Stimulated activated CD8-positive, alpha-beta memory T cell treated with anti-CD3 and anti-CD28 coated beads, Interleukin-7, amount 100 ng/mL, for 4 hours (primary cell): ENCODE data around the gene UGT1A6.

Source experiments
- DNase-seq, 2 donors: peaks; one replicate each; pipeline ENCODE4 v3.0.0-alpha.2; 2020; ENCODE audit warnings: low read depth in 2 of 2

Gene UGT1A6

DNA sequence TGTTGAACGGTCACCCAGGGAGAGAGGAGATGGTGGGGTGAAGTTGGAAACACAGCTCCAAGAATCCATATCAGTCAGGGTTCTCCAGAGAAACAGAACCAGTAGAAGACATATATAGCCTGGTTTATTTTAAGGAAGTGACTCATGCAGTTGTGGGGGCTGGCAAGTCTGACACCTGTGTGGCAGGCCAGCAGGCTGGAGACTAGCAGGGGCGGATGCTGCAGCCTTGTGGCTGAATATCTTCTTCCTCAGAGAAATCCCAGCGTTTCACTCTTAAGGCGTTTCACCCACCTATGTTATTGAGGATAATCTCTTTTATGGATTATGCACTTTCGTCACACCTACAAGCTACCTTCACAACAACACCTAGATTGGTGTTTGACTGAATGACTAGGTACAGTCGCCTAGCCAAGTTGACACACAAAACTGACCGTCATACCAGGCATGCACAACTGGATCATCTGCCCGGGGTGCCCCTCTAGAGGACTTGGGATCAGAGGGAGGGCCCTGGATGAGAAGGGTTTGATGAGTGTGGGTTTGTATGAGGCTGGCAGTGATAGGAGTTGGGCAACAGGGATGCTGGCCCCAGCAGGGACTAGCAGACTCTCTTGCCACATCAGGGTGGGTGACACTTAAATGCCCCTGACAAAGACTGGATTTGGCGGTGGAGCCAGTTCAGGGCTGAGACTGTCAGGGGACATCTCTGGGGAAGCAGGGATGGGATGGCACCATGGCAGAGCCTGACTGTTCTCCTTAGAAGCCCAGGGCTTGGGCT is 108.9 kb downstream of the UGT1A6 start:
- peak in 1 of 2 donors; percentile 12 for DNase-seq

DNA sequence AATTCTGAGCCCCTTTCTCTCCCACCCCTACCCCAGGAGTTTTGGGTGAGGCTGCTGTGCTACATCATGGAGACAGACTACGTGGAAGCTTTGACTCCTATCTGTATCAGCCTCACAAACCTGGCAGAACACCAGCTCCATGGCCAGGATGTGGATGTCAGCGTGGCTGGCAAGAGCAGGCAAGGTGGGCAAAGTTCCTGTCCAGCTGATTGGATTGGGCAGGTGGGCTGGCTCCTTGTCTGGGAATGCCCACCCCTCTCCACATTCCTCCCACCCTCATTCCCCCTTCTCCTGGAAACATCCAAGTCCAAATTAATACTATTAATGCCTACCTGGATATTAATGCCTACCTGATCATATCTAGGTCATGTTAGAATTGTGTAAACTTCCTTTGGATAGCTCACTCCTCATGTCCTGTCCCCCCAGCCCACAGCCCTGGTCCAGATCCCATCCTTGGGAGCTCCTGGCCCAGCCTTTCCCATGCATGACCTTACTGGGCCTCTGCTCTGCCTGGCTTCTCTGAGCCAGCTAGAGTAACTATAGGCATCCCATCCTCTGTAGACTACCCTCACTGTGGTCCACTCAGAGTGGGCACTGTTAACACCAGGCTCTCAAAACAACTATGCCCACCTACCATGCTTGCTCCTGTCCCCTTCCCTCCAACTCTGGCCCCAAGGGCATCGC is 109.6 kb downstream of the UGT1A6 start:
- DNase-seq: no peak

DNA sequence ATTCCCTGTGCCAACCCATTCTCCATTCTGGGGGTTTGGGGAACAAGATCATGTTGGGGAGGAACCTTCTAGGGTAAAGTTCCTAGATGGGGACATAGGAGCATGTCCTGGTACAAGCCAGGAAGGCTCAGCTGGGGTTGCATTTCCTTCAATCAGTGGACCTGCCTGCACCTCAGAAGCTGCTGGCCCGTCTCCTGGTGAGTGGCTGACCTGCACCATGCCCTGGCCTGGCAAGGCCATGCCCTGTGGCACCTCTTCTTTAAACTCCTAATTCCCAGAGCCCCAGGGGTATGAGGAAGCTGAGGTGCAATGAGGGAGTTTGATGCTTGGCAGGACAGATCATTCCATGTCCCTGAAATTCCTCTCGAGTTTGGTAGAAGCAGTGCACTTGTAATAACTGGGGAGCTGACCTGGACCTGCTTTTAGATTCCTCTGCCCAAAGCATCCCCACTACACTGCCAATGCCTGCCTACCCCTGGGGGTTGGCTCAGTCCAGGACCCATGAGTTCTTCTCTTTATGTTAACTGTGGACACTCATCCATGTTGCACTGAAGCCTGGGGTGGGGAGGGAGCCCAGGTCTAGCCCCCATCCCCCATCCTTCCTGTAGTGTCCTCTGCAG is 110.7 kb downstream of the UGT1A6 start:
- DNase-seq: no peak

DNA sequence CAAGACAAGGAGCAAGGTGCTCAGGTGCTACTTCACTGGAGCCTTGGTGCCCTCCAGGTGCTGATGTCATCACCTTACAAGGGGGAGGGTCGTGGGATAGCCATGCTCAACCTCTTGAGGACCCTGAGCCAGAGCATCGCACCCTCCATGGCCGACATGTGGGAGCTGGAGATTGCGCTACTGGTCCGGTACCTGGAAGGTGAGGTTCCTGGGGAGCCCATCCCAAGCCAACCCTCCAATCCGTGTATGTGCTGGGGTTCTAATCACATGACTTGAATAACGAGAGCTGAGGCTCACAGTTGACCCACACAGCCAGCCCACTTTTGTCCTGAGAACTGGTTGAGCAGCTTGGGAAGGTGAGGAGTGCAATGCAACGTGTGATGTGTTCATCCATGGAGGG is 111.3 kb downstream of the UGT1A6 start:
- no peak for DNase-seq

DNA sequence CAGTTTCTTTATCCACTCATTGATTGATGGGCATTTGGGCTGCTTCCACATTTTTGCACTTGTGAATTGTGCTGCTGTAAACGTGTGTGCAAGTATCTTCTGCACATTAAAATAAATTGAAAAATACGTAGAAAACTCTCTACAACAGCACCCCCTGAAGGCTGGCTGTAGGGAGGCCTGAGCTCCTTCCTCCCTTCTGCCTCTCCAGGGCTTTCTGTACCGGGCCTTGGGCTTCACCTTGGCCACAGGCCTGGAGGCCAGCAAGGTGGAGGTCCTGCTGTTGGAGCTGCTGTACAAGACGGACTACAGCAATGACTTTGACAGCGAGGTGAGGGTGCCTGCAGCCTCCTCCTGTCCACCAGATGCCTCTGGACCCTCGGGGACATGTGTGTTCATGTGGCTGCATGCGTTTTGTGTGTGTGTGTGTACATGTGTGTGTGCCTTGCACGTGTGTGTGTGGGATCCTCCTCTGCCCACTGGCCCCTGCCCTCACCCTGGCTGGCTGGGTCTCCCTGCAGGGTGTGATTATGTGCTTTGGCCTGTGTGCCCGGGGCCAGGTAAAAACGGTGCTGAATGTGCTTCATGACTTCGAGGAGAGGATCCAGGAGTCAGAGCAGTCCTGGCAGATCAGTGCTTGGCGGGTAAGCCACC is 114.7 kb downstream of the UGT1A6 start:
- no peak for DNase-seq

DNA sequence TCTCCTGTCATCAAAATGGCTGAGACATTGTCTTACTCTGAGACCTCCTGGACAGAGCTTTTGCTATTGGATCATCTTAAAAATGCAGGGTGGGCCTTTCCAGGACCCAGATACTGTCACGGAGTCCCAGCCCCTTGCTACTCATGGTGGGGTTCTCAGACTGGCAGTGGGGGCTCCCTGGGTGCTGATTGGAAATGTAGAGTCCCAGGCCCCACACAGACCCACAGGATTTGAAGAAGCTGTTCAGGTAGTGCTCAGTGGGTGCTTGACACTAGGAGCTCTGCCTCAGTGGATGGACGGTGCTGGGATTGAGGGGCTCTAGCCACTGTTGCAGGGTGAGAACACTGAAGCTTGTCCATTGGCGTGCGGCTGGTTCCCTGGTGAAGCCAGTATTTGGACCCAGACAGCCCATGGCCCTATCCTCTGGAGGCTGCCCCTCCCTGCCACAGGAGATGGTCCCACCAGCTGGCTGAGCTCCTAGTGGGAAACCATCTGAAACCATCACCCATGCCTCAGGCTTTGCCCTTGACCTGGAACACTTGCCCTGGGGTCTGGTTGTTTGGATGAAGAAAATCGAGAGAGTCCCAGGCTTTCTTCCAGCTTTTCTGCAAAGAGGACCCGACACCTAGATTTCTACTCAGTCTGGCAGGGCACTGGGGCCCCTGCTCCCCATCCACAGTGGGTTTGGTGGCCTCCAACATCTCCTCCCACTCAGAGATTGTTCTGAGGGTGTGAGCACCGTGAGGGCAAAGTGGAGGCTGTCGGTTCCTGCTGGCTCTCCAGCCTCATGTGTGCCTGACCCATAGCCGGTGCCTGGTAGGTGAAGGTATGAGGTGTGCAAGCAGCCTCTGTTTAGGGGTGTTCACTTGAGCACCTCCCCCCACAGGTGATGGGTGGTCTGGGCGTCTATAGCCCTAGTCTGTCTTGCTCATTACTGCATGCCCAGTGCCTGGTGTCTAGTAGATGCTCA is 115.6 kb downstream of the UGT1A6 start:
- no peak for DNase-seq

DNA sequence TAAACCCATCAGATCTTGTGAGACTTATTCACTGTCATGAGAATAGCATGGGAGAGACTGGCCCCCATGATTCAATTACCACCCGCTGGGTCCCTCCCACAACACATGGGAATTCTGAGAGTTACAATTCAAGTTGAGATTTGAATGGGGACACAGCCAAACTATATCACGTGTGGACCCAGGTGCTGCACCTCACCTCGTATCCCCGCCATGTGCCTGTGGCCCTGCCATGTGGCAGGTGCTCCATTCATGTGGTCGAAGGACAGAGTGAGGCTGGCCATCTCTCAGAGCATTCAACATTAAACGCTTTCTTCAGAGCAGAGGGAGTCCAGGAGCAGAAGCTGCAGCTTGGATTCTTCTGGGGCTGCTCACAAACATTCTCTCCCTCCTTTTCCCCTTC is 117.7 kb downstream of the UGT1A6 start:
- DNase-seq: no peak

DNA sequence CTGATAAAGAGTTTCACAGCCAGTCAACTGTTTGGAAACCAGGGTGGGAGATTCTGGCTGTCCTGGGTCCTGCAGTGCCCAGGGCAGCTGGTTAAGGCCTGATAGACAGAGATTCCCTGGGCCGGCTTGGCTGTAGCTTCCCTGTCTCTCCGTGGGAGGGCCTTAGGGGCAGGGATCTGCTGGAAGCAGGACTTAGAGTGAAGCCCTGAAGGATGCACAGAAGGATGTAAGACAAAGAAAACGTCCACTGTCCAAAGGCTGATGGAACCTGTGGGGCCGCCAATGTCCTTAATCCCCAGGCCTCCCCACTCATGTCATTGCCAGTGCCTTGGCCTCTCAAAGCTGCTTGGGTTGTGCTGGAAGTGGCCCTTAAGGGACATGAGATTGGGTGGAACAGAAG is 118.4 kb downstream of the UGT1A6 start:
- DNase-seq: no peak

DNA sequence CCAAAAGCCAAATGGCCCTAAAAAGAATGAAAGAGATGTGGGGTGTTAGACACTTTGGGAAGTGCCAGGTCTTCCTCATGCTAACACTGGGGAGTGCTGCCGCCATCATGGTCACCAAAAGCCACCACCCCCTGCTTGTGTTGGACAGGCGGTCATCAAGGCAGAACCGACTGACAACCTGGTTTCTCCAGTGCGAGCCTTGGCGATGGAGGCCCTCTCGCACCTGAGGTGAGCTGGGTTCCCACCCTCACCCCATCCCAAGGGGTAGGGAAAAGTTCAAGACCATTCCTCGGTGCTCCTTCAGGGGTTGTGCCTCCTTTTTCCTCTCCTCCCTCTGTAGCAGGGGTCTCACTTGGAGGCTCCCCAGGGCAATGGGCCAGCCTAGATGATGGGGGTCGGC is 119.0 kb downstream of the UGT1A6 start:
- DNase-seq: no peak

DNA sequence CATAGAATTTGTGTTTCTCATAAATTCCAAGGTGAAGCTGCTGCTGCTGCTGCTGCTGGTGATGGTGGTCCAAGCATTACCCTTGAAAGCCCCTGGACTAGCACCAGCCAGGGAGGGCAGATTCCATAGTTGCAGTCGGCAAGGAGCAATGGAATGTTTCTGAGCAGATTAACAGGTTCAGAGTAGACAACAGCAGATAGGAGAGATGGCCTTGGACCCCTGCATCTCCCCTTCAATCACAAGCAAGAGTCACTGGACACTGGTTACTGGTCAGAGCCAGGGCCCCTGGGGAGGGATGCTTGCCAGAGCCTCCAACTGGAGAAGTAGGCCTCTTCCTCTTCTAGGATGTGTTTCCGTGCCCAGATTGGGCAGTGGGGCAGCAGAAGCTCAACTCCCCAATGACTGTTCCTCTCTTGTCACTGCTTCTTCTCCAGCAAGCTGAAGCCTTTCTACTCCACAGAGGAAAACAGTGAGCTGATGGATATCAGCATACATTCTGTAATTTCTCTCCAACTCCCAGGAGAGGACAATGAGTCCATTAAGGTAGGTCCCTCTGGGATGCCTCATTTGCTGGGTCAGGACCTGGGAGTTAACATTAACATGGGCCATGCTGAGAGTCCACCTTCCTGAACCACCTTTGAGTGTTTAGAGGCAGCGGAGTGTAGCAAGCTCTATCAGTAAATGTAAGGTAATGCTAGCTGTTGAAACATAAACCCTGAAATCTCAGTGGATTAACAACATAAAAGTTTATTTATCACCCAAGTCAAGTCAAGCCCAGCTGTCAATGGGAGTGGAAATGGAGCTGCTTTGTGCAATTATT is 120.8 kb downstream of the UGT1A6 start:
- DNase-seq: no peak

DNA sequence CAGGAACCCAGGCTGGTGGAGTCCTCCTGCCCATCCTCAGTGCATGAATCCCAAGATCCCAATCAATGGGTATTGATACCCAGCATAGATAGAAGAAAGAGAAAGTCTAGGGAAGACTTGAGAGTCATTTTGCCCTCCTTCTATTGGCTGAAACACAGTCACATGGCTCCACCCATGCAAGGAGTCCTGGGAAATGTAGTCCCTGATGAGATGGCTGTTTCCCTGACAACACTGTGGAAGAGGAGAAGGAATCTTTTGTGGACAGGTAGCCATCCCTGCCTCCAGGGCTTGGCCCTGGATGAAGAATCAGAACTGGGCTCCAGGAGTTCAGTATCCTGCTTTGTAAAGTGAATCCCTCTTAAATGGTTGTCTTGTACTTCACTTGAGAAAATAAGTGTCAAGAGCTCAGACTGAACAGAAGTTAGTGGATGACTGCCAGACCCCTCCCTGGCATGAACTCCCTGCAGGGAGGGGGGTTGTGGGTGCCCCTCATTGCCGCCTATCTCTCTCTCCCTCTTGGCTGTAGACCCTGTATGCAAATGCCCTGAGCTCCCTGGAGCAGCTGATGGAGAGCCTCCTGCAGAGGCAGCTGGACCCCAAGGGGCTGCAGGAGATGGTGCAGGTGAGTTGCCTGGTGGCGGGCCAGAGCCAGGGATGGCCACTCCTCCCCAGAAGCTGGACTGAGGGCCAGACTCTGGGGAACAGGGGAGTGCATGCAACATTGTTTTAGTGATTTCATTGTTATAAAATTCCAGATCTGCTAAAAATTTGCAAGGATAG is 121.6 kb downstream of the UGT1A6 start:
- no peak for DNase-seq

DNA sequence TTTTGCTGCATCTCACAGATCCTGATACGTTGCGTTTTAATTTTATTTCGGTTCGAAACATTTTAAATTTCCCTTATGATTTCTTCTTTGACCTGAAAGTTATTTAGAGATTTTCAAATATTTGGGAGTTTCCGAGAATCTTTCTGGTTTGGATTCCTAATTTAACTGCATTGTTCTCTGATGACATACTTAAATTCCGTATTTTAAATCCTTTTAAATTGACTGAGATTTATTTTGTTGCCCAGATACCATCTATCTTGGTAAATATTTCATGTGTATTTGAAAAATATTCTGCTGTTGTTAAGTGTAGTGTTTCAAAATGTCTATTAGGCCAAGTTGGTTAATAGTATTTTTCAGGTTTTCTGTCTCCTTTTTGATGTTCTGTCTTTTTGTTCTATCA is 123.2 kb downstream of the UGT1A6 start:
- DNase-seq: no peak

DNA sequence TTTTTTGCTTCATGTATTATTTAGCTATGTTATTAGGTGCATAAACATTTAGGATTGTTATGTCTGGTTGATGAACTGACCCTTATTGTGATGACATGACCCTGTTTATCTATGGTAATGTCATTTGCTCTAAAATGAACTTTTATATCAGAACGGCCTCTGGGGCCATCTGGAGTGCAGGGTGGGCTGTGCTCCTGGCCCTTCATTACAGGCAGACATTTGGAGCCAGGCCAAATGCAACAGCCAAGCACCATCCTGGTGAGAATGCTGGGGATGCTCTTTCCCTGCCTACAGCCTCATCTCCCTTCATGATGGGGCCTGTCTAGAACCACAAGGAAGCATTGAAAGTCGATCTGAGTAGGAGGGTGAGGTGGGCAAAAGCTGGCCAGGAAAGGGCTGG is 123.6 kb downstream of the UGT1A6 start:
- no peak for DNase-seq

DNA sequence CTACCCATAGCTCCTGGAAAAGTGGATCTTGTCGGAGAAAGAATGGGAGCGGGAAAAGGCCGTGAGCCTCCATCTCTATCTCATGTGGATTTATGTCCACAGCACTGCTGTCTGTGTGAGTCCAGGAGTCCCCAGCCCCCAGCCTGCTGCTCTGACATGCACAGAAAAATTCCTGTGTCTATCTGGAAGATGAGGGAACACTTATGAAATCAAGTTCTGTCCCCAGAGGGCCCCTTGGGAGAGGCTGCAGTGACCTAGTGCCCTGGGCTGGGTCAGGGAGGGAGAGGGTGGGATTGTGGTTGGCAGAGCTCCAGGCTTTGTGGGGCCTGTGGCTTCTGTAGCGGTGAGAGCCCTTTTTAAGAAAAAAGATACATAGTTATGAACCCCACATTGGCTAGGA is 124.1 kb downstream of the UGT1A6 start:
- DNase-seq: no peak

DNA sequence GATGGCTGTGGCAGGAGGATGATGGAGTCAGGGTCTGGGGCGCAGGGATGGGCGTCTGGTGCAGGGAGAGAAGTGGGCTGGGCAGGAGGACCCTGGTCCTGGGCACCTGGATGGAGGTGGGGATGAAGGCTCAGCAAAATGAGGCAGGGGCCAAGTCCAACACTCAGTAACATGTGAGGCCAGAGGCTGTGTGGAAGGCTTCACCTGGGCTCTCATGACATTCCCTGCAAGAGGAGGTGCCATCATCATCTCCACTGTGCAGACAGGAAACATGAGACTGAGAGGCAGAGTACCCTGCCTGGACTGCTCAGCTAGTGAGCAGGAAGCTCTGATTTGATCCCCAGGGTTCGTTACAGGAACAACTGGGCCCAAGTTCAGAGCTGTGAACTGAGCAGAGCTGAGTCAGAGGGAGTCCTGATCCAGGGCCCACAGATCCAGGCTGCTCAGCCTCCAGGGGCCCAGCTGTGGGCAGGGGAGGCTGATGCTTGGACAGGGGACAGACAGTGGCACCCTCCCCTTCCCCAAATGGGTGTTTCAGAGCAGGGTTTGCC is 124.7 kb downstream of the UGT1A6 start:
- DNase-seq: no peak

DNA sequence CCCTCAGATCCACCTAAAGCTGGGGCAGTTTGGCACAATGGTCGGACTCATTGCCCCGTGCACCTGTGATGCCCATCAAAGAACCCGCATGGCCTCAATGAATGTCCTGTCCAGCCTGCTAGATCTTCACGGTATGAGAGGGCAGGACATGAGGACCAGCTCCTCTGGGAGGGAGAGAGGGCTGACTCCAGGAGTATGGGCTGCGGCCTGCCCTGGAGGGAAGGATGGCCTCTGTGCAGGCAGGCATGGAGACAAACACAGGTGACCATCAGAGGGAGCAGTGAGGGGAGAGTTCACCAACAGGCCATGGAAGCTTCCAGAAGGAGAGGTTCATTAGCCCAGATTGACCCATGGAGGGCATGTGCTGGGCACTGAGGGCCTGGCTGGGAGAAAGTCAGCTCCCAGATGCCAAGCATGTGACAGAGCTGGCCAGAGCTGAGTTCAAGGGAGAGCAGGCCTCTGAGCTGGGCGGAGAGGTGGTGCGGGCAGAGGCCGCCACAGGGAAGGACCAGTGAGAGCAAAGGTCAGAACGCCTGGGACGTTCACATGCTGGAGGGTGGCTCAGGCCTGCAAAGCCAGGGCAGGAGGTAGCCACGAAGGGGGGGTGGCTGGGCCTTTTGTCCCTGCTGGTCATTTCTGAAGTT is 125.4 kb downstream of the UGT1A6 start:
- DNase-seq: no peak

DNA sequence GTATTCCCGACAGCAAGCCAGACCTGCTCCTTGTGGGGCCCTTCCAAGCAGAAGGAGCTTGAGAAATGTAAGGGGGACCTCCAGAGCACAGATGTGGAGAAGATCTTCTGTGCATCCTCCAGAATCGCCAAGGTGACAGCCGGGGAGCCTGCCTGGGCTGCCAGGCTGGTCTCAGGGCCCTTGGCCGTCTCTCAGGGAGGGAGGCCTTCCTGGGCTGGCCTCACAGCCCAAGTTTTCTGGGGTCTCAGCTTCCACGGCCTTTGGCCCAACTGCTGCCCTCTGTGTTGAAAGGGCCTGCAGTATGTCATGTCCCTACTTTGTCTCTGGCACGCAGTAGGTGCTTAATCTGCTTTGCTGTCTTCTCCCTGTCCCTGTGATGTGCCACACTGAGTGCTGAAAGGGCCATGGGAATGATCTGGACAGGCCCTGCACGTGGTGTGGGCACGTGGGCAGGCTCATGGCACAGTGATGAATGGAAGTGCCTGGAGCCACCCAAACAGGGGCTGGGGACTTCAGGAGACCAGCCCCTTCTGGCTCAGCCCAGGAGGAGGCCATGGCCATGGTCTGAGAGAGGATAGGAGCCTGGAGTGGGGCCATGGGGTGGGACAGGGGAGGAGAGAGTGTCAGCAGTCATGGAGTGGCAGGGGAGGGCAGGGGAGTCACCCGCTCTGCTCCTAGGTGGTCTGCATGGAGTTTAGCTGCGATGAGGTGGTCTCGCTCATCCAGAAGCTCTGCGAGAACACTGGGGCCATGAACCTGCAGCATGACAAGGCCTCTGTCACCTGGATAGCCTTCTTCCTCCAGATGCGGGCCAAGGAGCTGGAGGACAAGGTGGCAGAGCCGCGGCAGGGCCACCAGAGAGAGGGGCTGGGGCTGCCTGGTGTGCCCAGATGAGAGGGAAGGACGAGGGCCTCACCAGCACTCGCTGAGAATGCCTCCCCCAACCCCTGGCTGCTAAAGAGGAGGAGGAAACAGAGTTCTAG is 126.2 kb downstream of the UGT1A6 start:
- DNase-seq: no peak
